HCEC 1CT (cell line): ENCODE results near the gene IQCC.
"Not testable (repeated sequence)": the region's sequence is repeated elsewhere in the genome, so short reads cannot be mapped to it uniquely, and the experiment has no call there.

ENCODE experiments used
- DNase-seq: peaks from one replicate; pipeline ENCODE4 v3.0.0-alpha.2; 2017

The IQCC gene

DNA sequence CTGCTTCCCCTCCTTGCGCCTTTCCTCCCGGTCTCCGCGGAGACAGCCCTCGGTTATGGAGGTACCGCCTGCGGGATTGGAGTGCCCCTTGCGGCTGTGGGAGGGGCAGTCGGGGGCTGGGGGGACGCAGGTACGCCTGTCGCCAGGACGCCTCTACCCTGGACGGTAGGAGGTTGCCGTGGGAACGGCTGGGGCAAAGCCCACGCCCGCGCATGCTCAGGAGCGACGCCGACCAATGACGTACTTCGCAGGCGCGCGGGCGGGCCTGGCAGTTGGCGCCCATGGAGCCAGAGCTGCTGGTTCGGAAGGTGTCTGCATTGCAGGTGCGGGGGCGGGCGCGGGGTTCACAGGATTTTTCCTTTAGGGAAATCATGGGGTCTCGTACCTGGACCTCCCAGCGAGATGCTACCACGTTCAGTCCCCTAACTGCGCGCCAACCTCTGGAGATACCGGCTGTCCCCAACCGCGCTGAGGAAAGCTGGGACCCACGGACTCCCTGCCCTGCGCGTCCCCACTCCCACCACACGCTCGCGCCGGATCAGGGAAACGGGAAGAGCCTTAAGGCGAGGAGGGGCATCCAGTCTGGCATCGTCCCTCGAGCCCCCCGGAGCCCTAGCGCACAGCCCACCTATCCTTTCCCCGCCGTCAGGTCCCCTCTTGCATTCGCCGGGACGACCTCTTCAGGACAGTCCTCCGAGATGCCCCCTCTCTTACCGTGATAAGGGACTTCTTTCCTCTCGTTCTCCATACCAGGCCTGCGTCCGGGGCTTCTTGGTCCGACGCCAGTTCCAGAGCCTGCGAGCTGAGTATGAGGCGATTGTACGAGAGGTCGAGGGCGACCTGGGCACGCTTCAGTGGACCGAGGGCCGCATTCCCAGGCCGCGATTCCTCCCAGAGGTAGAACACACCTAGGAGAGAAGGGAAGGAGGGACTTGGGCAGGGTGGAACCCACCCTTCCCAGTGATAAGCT is at the start of gene IQCC:
Gene IQCC, plus strand, starts transcription at position 271 of the 970 bp plus-strand sequence. Its CDS starts 11 bp downstream, at position 282.
- DNase-seq: peak; percentile 66

DNA sequence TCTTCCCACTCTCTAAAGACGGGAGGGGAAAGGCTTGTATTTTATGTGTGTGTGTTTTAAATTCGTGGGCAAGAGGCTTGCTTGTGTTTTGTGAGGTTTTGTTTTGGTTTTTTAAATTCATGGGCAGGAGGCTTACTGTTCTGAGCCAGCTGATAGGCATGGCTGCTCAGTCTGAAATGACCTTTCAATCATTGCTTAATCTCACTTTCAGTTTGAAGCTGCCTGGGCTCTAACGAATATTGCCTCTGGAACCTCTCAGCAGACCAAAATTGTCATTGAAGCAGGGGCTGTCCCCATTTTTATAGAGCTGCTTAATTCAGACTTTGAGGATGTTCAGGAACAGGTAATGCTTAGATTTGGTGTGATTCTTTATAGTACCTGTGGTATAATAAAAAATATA is 46.3 kb upstream of the IQCC start:
- DNase-seq: no peak

DNA sequence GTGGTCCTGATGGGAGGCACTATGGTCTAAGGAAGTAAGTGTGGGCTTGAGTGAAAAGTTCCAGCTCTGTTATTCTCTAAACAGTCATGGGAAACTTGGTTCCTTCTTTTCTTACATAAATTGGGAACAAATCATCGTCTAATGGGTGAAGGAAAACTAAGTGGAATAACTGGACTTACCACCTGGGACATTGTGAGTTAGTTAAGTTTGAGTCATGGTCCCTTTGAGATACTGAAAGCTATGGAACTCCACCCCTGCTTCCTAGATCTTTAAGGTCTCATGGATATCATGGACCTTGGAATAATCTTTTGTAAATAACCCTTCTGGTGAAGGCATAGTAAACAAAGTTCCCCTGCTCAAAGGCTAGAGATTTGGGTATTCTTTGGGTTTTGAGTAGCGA is 42.1 kb upstream of the IQCC start:
- no peak for DNase-seq

DNA sequence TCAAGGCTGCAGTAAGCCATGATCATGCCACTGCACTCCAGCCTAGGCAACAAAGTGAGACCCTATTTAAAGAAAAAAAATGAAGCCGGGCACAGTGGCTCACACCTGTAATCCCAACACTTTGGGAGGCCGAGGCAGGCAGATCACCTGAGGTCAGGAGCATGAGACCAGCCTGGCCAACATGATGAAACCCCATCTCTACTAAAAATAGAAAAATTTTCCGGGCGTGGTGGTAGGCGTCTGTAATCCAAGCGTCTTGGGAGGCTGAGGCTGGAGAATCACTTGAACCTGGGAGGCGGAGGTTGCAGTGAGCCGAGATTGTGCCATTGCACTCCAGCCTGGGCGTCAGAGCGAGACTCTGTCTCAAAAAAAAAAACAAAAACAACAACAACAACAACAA is 39.8 kb upstream of the IQCC start:
- DNase-seq: not testable (repeated sequence)

DNA sequence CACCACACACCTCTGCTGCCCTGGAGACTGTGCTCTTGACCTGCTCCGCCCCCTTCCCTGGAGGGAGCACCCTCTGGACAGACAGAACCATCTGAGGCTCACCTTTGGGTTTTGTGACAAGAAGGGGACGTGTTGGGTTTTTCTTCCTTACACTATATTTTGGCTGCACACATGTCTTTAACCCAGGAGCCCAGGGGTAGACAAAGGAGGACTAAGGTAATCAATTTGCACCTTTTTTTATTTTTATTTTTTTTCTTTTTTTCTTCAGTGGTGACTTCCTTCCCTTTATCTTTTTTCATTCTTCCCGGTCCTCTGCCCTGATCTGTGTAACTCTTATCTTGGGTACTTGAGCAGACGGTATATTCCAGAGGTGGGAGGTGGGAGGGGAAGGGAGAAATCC is 34.5 kb upstream of the IQCC start:
- DNase-seq: no peak

DNA sequence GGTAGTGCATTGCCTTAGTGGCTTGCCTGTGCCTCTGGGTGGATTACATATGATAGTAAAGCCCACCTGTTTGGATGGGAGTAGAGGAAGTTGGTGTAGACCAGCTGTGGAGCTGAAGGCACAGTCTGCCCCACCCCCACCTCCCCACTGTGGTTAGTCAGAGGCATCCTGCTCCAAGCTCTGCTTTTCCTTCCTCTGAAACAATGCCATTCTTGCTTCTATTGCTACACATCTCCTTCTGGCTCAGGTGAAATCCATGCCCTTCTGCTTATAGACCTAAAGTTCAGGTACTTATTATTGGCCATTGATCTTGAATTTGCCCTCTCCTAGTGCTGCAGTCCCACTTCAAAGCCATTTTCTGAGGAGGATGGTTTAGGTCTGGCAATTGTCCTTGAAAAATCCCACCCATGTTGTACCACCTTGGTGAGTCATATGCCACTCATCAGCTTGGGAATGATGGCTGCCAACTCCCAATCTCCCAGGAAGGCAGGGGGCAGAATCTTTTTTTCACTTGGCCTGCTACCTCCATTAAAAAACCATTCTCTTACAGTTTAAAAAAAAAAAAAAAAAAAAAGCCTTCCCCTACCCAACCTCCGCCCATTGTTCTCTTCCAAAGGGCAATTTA is 32.7 kb upstream of the IQCC start:
- DNase-seq: peak; percentile 20

DNA sequence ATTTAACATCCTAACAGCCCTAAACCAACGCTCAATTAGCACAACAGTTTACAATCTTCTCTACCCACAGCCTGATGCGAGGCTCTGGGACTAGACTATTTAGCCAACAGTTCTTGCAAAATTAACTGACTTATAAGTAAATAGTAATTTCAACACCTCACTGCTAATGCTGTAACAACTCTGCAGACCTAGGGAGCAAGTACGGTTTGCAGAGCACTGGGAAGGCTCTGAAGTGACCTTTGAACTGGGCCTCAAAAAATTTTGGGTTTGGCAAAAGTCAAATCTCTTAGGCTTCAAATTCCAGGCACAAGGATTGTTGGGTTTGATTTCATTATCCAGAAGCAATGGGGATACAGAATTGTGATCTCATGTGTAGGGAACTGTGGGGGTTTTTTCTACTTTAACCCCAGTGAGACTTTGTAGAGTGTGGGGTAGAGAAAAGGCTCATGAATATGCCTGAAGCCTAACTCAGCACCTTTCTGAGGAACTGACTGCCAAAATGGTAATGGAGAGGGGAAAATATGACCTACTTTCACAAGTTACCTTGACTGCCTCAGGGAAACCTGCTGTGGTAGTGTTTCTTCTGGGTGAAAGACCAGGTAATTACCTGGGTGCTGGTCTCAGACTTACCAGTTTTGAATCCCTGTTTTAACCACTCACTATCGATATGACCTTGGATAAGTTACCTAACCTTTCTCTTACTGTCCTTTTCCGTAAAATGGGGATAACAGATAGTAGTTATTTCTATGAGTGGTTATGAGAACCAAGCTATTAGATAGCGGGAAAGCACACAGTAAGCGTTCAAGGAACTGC is 26.9 kb upstream of the IQCC start:
- no peak for DNase-seq

DNA sequence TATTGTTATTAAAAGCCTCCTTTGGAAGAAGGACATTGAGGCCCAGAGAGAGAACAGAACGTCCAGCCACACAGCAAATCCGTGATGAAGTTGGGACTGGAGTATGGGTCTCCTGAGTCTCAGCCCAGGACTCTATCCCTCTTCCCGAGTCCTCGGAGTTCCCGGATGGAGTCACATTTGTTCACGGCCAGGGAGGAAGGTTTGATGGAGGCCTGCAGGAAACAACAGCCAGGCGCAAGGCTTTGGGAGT is 26.4 kb upstream of the IQCC start:
- DNase-seq: no peak

DNA sequence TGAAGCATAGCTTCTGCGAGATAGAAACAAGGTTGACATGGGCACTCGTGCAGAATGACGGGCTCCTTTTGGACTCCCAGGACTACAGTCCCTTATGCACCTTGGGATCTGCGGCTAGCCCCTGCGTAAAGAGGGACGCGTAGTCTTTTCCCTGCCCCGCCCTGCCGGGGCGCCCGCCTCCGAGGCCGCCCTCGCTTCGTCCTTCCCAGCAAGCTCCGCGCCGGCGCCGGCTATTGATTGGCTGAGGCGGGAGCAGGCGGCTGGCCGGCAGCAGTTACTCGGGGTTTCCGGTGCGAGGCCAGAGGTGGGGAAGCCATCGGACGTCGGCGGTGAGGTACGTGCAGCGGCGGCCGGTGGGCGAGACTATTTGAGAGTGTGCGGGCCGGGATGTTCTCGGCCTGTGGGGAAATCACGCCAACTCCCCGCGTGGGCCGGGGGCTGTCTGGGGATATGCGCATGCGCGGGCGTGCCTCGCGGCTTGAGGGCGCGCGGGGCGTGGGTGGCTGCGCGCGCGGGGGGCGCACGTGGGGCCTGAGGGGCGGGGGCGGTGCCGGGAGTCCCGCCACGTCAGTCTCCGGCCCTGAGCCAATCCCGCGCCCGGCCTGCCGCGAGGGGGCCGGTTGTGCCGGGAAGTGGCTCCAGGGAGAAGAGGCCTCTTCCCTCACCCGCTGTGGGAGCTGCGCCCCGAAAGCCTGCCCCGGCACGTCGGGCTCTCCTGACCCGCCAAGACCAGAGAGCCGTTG is 25.9 kb upstream of the IQCC start, which contains the start of gene TXLNA:
Gene TXLNA, plus strand, starts transcription at position 233 of the 743 bp plus-strand sequence. CDS start 671 bp downstream, outside the sequence.
- peak; percentile 95 for DNase-seq

DNA sequence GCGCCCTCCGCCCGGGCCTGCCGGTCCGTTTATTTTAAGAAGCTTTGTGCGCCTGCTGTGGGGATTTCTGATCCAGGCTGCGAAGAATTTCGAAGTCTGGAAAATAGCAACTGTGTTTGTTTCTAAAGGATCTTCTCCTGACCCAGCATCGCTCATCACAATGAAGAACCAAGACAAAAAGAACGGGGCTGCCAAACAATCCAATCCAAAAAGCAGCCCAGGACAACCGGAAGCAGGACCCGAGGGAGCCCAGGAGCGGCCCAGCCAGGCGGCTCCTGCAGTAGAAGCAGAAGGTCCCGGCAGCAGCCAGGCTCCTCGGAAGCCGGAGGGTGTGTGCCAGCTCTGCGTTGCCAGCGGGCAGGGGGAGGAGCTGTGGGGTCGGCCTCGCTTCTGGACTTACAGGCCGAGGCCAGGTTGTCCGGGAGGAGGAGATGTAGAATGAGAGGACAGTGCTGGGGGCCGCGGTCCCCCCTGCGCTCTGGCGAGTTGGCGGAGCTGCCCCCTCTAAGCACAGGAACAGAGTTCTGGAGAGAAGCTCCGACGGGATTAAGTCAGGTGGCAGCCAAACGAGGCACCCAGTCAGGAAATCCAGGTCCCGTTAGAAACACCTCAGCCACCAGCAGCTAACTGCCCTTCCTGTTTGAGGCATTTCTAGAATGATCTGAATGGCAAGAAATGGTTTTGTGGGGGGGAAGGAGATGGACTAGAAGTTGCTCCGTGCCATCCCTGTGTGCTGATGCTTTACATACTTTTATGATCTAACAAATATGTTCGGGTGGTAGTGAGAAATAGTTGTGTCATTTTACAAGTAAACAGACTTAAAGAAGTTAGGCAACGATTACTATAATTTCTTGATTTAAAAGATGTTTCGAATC is 25.0 kb upstream of the IQCC start:
- DNase-seq: peak; percentile 56

DNA sequence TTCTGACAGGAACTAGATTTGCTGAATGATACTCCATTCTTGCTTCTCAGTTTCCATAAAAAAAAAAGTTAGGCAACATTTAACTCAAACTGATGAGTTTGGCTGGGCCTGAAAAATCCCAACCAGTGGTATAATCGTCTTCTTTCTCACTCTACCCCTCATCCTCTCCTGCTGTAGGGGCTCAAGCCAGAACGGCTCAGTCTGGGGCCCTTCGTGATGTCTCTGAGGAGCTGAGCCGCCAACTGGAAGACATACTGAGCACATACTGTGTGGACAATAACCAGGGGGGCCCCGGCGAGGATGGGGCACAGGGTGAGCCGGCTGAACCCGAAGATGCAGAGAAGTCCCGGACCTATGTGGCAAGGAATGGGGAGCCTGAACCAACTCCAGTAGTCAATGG is 24.4 kb upstream of the IQCC start:
- no peak for DNase-seq

DNA sequence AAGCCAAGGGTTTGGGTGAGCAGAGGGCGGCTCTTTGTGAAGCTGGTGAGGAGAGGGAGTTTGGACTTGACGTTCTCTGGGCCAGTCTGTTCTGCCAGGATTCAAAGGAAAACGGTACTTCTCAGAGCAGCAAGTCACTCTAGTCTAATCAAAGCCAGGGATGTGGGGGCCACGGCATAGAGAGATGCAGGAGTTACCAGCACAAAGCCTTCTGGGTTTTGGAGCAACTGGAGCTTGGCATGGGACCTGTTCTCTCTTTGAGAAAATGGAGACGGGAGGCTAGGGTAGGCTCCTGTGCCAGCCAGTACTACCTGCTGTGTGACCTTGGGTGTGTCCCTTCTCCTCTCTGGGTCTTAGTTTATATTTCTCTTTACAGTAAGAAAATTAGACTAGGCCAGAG is 23.9 kb upstream of the IQCC start:
- DNase-seq: no peak

DNA sequence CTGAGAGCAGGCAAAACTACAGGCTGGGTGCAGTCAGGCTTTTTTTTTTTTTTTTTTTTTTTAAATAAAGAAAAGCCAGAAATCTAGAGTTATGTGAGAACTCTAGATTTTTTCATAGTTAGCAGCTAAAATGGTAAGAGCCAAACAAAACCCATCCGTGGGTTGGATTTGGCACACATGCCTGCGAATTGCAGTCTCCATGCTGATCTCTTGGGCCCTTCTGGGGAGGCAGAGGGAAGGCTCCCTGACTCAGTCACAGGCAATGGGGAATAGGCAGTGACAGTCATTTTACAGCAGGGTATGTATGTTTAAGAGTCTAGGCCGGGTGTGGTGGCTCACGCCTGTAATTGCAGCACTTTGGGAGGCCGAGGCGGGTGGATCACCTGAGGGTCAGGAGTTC is 23.4 kb upstream of the IQCC start:
- DNase-seq: no peak

DNA sequence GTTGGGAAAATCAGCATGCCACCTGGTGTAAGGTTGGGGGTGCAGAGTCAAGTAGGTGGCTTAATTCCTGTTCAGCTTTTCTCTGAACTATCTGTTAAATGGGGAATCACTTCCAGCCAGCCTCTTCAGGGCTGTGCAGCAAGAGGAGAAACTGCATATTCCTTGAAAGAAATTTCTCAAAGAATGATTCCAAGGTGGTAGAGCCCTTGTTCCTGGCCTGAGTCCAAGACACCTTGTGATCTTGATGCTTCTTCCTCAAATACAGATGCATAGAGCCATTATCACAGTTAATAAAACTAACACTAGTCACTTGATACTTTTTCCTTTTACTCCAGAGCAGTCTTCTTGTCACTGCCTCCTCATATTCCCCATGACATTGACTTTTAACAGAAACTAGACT is 20.8 kb upstream of the IQCC start:
- no peak for DNase-seq

DNA sequence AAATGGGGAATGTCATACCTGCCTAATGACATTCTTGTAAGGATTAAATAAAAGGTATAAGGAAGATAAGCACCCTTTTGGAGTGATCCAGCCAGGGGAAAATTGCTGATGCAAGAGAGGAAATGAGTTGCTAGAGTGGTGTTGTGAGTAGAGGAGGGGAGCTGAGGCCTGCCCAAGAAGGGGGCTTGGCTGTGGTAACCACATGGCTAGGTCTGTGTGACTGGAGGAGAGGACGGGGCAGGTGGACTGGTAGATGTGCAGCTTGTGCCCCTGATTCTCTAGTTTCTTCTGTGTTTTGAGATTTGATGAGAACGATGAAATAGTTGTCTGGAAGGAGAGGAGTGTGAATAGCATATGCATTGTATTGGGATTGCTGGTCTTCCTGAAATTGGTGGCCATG is 19.4 kb upstream of the IQCC start:
- no peak for DNase-seq

DNA sequence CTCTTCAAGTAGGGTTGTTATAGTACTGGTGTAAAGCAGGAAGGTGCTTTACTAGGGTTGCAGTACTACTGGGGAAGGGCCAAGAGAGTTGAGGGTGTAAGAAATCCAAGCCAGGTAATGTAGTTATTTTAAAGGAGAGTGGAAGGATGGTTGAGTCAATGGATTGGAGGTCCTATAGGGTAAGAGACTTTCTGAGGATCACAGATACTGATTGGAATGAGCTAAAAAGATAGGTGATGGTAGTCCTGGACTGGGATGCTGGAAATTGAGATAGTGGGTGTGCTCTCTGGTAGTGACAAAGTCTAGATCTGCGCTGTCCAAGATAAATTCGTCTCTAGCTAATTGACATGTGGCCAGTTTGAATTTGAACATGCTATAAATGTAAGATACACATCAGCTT is 19.0 kb upstream of the IQCC start:
- no peak for DNase-seq

DNA sequence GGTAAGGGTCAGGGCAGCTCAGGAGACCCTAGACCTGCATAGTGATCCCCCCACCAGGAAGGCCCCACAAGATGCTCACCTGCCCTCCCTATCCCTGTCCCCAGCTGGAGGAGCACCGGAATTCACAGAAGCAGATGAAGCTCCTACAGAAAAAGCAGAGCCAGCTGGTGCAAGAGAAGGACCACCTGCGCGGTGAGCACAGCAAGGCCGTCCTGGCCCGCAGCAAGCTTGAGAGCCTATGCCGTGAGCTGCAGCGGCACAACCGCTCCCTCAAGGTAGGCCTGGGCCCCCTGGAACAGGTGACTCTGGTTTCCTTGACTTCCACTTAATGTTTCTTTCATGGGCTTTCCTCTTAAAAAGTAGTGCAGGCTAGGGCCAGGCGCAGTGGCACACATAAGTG is 17.6 kb upstream of the IQCC start:
- DNase-seq: no peak

DNA sequence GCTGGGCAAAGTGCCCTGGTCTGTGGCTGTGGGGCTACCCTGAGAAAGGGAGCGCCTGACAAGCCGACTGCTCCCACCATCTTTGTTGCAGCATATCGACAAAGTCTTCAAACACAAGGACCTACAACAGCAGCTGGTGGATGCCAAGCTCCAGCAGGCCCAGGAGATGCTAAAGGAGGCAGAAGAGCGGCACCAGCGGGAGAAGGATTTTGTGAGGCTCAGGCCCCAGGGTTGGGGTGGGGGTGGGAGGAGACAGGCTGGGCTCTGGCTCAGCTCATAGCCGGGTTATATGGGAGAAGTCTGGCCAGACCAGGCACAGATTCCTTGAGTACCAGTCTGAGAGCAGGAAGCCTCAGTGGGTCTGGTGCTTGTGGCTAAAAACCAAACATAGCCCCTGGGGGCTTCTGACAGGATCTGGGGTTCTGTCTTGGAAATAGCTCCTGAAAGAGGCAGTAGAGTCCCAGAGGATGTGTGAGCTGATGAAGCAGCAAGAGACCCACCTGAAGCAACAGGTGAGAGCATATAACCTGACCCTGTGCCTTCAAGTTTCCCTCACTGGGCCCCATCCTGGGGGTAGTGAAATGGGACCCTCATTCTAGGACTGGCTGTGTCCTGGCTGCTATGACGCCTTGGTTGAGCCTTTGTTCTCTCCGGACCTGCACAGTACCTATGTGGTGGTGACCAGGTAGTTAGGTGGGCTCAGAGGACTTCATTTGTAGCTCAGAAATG is 13.1 kb upstream of the IQCC start:
- DNase-seq: no peak

DNA sequence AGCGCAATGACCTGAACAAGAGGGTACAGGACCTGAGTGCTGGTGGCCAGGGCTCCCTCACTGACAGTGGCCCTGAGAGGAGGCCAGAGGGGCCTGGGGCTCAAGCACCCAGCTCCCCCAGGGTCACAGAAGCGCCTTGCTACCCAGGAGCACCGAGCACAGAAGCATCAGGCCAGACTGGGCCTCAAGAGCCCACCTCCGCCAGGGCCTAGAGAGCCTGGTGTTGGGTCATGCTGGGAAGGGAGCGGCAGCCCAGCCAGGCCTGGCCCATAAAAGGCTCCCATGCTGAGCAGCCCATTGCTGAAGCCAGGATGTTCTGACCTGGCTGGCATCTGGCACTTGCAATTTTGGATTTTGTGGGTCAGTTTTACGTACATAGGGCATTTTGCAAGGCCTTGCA is 10.5 kb upstream of the IQCC start:
- DNase-seq: no peak

DNA sequence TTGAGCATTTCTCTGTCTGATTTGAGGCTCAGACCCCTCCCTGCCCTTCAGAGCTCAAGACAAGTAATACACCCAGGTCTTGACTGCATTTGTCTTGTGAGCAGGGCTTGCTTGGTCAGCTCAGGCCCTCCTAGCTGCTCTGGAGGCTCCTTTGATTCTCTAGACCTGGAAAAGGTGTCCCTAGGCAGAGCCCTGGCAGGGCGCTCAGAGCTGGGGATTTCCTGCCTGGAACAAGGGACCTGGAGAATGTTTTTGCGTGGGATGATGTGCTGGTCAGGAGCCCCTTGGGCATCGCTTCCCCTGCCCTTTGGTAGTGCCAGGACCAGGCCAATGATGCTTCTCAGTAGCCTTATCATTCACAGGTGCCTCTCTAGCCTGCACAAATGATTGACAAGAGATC is 9.9 kb upstream of the IQCC start:
- no peak for DNase-seq
